ENCODE data around the gene AGRP. TPM values are rescaled to one million over a fixed set of nuclear protein-coding genes. Genes with fewer than 3 reads are reported as not detected.

Gene AGRP
- polyA plus RNA-seq, 1 donor: 0.13 TPM

DNA sequence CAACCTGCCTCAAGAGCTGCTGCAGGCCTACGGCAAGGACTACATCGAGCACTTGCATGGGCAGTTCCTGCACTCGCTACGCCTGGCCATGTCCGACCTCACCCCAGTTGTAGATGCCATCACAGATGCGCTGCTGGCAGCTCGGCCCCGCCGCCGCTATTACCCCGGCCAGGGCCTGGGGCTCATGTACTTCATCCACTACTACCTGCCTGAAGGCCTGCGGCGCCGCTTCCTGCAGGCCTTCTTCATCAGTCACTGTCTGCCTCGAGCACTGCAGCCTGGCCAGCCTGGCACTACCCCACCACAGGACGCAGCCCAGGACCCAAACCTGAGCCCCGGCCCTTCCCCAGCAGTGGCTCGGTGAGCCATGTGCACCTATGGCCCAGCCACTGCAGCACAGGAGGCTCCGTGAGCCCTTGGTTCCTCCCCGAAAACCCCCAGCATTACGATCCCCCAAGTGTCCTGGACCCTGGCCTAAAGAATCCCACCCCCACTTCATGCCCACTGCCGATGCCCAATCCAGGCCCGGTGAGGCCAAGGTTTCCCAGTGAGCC is 46.6 kb downstream of the AGRP start:
- Histone ChIP-seq H3K27me3 (ENCODE audit: control insufficient read depth, insufficient read depth, low read length) (no peaks in the 10 kb centered on the region), H3K9me3 (ENCODE audit: control insufficient read depth, low read depth, low read length) (no peaks in the 10 kb centered on the region), H3K4me3 (ENCODE audit: low read length) (no peak overlapping the region), H3K36me3 (ENCODE audit: control insufficient read depth, insufficient read depth, low read length) (peaks cover 48% of the 10 kb centered on the region), H3K4me1 (ENCODE audit: control insufficient read depth, insufficient read depth, low read length) (peaks cover 6% of the 10 kb centered on the region), H3K27ac (ENCODE audit: low read length) (no peak overlapping the region)
- no CpG with 5 or more reads among the region's 23 CpGs for WGBS (ENCODE audit: insufficient coverage, low lambda C conversion rate)
- DNase-seq: no peak

DNA sequence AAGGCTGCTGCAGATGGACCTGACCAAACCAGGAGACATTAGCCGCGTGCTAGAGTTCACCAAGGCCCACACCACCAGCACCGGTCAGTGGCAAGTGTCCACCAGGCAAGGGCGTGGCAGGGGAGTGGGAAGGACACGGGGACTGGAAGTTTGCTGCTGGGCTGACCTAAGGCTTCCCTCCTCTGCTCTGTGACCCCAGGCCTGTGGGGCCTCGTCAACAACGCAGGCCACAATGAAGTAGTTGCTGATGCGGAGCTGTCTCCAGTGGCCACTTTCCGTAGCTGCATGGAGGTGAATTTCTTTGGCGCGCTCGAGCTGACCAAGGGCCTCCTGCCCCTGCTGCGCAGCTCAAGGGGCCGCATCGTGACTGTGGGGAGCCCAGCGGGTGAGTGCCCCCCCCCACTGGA is 47.6 kb downstream of the AGRP start:
- H3K9me3 ChIP-seq (ENCODE audit: control insufficient read depth, low read depth, low read length): no peaks in the 10 kb centered on the region
- no peaks in the 10 kb centered on the region for H3K27me3 ChIP-seq (ENCODE audit: control insufficient read depth, insufficient read depth, low read length)
- no peak for DNase-seq
- no CpG with 5 or more reads among the region's 16 CpGs for WGBS (ENCODE audit: insufficient coverage, low lambda C conversion rate)
- no peak overlapping the region for H3K4me3 ChIP-seq (ENCODE audit: low read length)
- H3K27ac ChIP-seq (ENCODE audit: low read length): no peak overlapping the region
- peaks cover 39% of the 10 kb centered on the region for H3K36me3 ChIP-seq (ENCODE audit: control insufficient read depth, insufficient read depth, low read length)
- H3K4me1 ChIP-seq (ENCODE audit: control insufficient read depth, insufficient read depth, low read length): peaks cover 7% of the 10 kb centered on the region

DNA sequence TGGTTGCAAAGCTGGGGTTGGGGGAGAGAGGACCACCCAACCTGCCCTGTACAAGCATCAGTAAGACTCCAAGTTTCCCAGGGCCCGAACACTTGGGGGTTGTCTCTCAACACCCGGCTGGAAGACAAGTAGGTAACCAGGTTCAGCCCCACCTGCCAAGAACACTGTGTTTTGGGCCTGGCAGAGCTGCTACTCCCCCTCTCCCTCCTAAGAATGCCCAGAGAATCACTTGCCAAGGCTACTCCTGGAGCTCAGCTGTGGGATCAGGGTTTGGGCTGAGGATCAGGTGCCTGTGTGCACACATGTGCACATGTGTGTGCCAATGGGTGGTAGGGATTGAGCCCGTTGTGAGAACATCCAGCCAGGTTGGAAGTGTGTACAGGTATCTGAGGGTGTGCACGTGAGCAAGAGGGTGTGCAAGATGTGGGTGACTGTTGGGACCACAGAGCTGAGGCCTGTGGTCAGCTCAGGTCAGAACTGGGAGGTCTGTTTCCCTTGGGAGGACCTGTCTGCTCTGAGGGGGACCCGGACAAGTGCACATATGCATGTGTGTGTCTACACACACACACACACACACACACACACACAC is 50.1 kb downstream of the AGRP start:
- WGBS (ENCODE audit: insufficient coverage, low lambda C conversion rate): no CpG with 5 or more reads among the region's 5 CpGs
- Histone ChIP-seq H3K4me3 (ENCODE audit: low read length) (no peak overlapping the region), H3K27ac (ENCODE audit: low read length) (no peak overlapping the region), H3K9me3 (ENCODE audit: control insufficient read depth, low read depth, low read length) (no peaks in the 10 kb centered on the region), H3K27me3 (ENCODE audit: control insufficient read depth, insufficient read depth, low read length) (peaks cover 22% of the 10 kb centered on the region), H3K4me1 (ENCODE audit: control insufficient read depth, insufficient read depth, low read length) (peaks cover 20% of the 10 kb centered on the region), H3K36me3 (ENCODE audit: control insufficient read depth, insufficient read depth, low read length) (peaks cover 19% of the 10 kb centered on the region)
- no peak for DNase-seq

Other genes starting within 250 kb of the AGRP start
- 13.8 TPM for gene FHOD1, start 236.1 kb downstream of the AGRP start, polyA plus RNA-seq
- gene SLC9A5, start 234.6 kb downstream of the AGRP start, polyA plus RNA-seq: 0.96 TPM
- 9.2 TPM for gene PLEKHG4, start 204.0 kb downstream of the AGRP start, polyA plus RNA-seq
- gene KCTD19, start 156.8 kb downstream of the AGRP start, polyA plus RNA-seq: 0.40 TPM
- gene LRRC36, start 156.7 kb downstream of the AGRP start, polyA plus RNA-seq: 2.5 TPM
- gene TPPP3, start 90.0 kb downstream of the AGRP start, polyA plus RNA-seq: 57.2 TPM
- gene ZDHHC1, start 67.1 kb downstream of the AGRP start, polyA plus RNA-seq: 6.9 TPM
- 5.8 TPM for gene HSD11B2, start 52.4 kb downstream of the AGRP start, polyA plus RNA-seq
- gene ATP6V0D1, start 2.4 kb downstream of the AGRP start, polyA plus RNA-seq: 93.1 TPM
- gene RIPOR1, start 45.3 kb upstream of the AGRP start, polyA plus RNA-seq: 18.9 TPM
- 43.6 TPM for gene CTCF, start 79.0 kb upstream of the AGRP start, polyA plus RNA-seq
- 2.6 TPM for gene CARMIL2, start 161.6 kb upstream of the AGRP start, polyA plus RNA-seq
- 28.0 TPM for gene ACD, start 176.7 kb upstream of the AGRP start, polyA plus RNA-seq
- 1.6 TPM for gene PARD6A, start 177.4 kb upstream of the AGRP start, polyA plus RNA-seq
- gene ENKD1, start 183.2 kb upstream of the AGRP start, polyA plus RNA-seq: 12.1 TPM
- 1.4 TPM for gene C16orf86, start 183.3 kb upstream of the AGRP start, polyA plus RNA-seq
- 6.4 TPM for gene GFOD2, start 235.8 kb upstream of the AGRP start, polyA plus RNA-seq

All from large intestine (tissue), 3 donors.